Lower leg skin (tissue), 4 donors: ENCODE data around the gene KCTD21. TPM values are rescaled to one million over a fixed set of nuclear protein-coding genes. Genes with fewer than 3 reads are reported as not detected.

Experiments used
- DNase-seq, 2 donors: peaks; one replicate each; pipeline ENCODE4 v3.0.0-alpha.2; 2019; ENCODE audit warnings: low spot score in 2 of 2
- H3K4me3 ChIP-seq: fragments of 200-600 bp; sonication (generic); 2 replicates; pipeline ENCODE4 v1.5.1; 2017; ENCODE audit warnings: mild to moderate bottlenecking, low read depth; ENCODE audit not compliant: poor library complexity, severe bottlenecking
- CTCF ChIP-seq, 3 donors: fragments of 450-650 bp; IDR thresholded peaks; one replicate each; pipeline ENCODE4 v1.5.1; 2016; ENCODE audit warnings: antibody characterized with exemption in 3 of 3, mild to moderate bottlenecking in 3 of 3, moderate library complexity in 2 of 3
- POLR2A ChIP-seq, 2 donors: fragments of 450-650 bp; IDR thresholded peaks; one replicate each; pipeline ENCODE4 v1.6.1; 2016 to 2017; ENCODE audit warnings: antibody characterized with exemption in 2 of 2, mild to moderate bottlenecking in 1 of 2, moderate library complexity in 1 of 2
- WGBS, 2 donors: methylation state at CpG; one replicate each; pipeline ENCODE4 v1.1.5; 2018; 5-methylcytosine and 5-hydroxymethylcytosine counted together
- intact Hi-C: fragments of 100-400 bp; cut with DNase I; formaldehyde crosslinking; loops from one replicate; pipeline ENCODE4 v1.15.0; 2023; ENCODE audit warnings: low total_unique reads
- total RNA-seq, 4 donors: library from RNA; depleted of rRNA; stranded (reverse); fragments of >200 nt; gene quantifications; one replicate each; pipeline ENCODE4 v1.1.0, GENCODE V29; 2016

Gene KCTD21
- total RNA-seq, 4 donors from 2014 or later: 3.8 to 17.0 (median 7.1) TPM

GRCh38 chr11:78230161-78230877 is 41.9 kb upstream of the KCTD21 start:
- intact Hi-C loops: no loop called here
- no peak overlapping the region for H3K4me3 ChIP-seq
- DNase-seq: no peak
- 89 to 92% methylated on average over 7 of the region's 7 CpGs for WGBS, 2 donors
- TF ChIP-seq POLR2A (IDR thresholded peaks at IDR 0.05) (no peak), CTCF (IDR thresholded peaks at IDR 0.05) (no peak)

GRCh38 chr11:78229106-78229505 is 40.7 kb upstream of the KCTD21 start:
- 94 to 97% methylated on average over 2 of the region's 2 CpGs for WGBS, 2 donors
- intact Hi-C loops: loop anchor here (10.0 kb wide), 1 partner anchor 336 kb away; no protein-coding TSS in a partner anchor
- DNase-seq: peak in 1 of 2 donors; percentile 66
- no peak overlapping the region for H3K4me3 ChIP-seq
- TF ChIP-seq POLR2A (IDR thresholded peaks at IDR 0.05) (no peak), CTCF (IDR thresholded peaks at IDR 0.05) (no peak)

DNA sequence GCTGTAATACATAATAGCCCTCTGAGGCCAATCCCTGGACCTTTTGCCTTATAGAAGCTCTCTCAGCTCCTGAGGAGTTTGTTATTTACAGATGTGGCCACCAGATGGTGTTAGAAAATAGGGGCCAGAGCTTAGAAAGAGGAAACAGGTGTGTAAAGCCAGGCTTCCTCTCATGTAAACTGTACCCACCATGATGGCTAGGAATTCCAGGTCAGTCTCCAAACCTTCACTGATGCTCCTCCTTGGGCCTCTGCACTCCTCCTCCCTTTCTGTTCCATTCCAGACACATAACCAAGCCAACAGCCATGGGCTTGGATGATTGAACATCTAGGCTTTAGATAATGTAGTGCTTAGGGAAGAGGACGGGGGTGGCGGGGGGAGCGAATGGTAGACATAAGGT is 40.0 kb upstream of the KCTD21 start:
- WGBS, 2 donors: 99 to 100% methylated on average over 3 of the region's 3 CpGs

GRCh38 chr11:78227921-78228320 is 39.5 kb upstream of the KCTD21 start:
- TF ChIP-seq POLR2A (IDR thresholded peaks at IDR 0.05) (no peak), CTCF (IDR thresholded peaks at IDR 0.05) (no peak)
- intact Hi-C loops: loop anchor here (10.0 kb wide), 1 partner anchor 337 kb away; no protein-coding TSS in a partner anchor
- DNase-seq: no peak
- WGBS, 2 donors: 88 to 90% methylated on average over 4 of the region's 4 CpGs
- no peak overlapping the region for H3K4me3 ChIP-seq

More for the DNA sequence above, 40.0 kb upstream of the KCTD21 start:
- no peak for DNase-seq
- H3K4me3 ChIP-seq: no peak overlapping the region
- intact Hi-C loops: loop anchor here (10.0 kb wide), 1 partner anchor 336 kb away; no protein-coding TSS in a partner anchor
- TF ChIP-seq CTCF (IDR thresholded peaks at IDR 0.05) (no peak), POLR2A (IDR thresholded peaks at IDR 0.05) (no peak)

GRCh38 chr11:78226684-78227680 is 38.6 kb upstream of the KCTD21 start:
- intact Hi-C loops: loop anchor here (10.0 kb wide), 1 partner anchor 338 kb away; no protein-coding TSS in a partner anchor
- no peak for DNase-seq
- 82 to 95% methylated on average over 11 to 12 of the region's 12 CpGs for WGBS, 2 donors
- no peak overlapping the region for H3K4me3 ChIP-seq
- no peak for TF ChIP-seq POLR2A (IDR thresholded peaks at IDR 0.05)
- TF ChIP-seq CTCF (IDR thresholded peaks at IDR 0.05): no peak
